ENCODE measurements around the gene CDC42EP5.
"Not testable (repeated sequence)": the region's sequence is repeated elsewhere in the genome, so short reads cannot be mapped to it uniquely, and the experiment has no call there.

Gene CDC42EP5

DNA sequence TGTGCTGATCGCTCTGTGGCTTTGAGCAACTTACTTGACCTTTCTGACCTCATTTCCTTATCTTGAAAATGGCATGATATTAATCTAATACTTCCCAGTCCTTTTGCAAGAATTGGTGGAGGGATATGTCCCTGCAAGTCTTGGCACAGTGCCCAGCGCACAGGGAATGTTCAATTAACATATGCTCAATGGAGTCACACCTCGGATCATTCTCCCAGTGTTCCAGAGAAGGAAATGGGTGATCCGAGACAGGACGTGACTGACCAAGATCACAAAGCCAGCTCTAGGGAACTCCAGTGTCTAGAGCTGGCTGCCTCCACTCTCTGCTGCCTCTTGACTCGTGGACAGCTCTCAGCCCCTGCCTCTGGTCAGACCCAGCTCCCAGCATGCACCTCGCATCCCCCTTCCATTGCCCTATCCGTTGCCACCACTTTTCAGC, 3.6 kb downstream of the CDC42EP5 start:
- Histone ChIP-seq H3K4me3 (IDR thresholded peaks at IDR 0.05; ENCODE audit: insufficient read depth, low read depth, low read length) (no peak overlapping the region), H3K36me3 (ENCODE audit: insufficient read depth) (no peaks in the 10 kb centered on the region), H3K9ac (no peak overlapping the region), H4K20me1 (ENCODE audit: insufficient read depth) (no peaks in the 10 kb centered on the region), H3K27me3 (ENCODE audit: insufficient read depth, low read depth) (peaks cover 57% of the 10 kb centered on the region), H3K4me1 (ENCODE audit: low read depth, poor library complexity, severe bottlenecking) (no peaks in the 10 kb centered on the region), H3K79me2 (ENCODE audit: insufficient read depth, low read depth) (no peaks in the 10 kb centered on the region), H2AFZ (ENCODE audit: low read depth) (no peak overlapping the region), H3K4me2 (no peak overlapping the region), H3K27ac (no peak overlapping the region)
- TF ChIP-seq, protein P1, sequence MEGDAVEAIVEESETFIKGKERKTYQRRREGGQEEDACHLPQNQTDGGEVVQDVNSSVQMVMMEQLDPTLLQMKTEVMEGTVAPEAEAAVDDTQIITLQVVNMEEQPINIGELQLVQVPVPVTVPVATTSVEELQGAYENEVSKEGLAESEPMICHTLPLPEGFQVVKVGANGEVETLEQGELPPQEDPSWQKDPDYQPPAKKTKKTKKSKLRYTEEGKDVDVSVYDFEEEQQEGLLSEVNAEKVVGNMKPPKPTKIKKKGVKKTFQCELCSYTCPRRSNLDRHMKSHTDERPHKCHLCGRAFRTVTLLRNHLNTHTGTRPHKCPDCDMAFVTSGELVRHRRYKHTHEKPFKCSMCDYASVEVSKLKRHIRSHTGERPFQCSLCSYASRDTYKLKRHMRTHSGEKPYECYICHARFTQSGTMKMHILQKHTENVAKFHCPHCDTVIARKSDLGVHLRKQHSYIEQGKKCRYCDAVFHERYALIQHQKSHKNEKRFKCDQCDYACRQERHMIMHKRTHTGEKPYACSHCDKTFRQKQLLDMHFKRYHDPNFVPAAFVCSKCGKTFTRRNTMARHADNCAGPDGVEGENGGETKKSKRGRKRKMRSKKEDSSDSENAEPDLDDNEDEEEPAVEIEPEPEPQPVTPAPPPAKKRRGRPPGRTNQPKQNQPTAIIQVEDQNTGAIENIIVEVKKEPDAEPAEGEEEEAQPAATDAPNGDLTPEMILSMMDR (conservative IDR thresholded peaks at IDR 0.05; ENCODE audit: low read depth, low read length), result no peak

DNA sequence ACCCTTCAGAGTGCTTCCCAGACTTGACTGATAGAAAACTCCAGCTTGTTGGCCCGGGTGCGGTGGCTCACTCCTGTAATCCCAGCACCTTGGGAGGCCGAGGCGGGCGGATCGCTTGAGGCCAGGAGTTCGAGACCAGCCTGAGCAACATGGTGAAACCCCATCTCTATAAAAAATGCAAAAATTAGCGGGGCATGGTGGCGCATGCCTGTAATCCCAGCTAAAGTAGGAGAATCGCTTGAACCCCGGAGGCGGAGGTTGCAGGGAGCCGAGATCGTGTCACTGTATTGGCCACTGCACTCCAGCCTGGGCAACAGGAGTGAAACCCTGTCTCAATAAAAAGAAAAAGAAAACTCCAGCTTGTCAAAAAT, 7.0 kb downstream of the CDC42EP5 start:
- H3K4me1 ChIP-seq (ENCODE audit: low read depth, poor library complexity, severe bottlenecking); H3K27ac ChIP-seq; H3K4me3 ChIP-seq (IDR thresholded peaks at IDR 0.05; ENCODE audit: insufficient read depth, low read depth, low read length); H3K36me3 ChIP-seq (ENCODE audit: insufficient read depth); H3K9ac ChIP-seq; H2AFZ ChIP-seq (ENCODE audit: low read depth); H3K4me2 ChIP-seq; H4K20me1 ChIP-seq (ENCODE audit: insufficient read depth): not testable (repeated sequence)
- Histone ChIP-seq H3K79me2 (ENCODE audit: insufficient read depth, low read depth) (peaks cover 18% of the 10 kb centered on the region; the same call in 1 of the 2 replicates), H3K27me3 (ENCODE audit: insufficient read depth, low read depth) (peaks cover 42% of the 10 kb centered on the region)

DNA sequence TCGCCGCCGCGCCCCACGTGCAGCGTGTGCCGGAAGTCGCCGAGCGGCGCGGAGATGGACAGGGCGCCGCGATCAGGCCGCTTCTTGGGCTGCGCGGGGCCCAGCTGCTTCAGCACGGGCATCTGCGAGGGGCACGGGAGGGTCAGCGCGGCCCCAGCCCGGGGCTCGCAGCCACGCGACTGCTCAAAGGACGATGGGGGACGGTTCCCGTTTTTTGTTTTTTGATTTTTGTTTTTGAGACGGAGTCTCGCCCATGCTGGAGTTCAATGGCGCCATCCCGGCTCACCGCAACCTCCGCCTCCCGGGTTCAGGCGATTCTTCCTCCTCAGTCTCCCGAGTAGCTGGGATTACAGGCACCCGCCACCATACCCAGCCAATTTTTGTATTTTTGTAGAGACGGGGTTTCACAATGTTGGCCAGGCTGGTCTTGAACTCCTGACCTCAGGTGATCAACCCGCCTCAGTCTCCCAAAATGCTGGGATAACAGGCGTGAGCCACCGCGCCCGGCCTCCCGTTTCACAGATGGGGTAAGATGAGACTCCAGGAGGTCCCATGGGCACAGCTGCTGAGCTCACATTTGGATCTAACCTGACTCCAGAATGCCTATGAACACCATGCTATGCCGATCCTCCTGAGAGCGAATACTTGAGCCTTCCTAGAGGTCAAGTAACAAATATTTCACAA, 7.5 kb downstream of the CDC42EP5 start:
- no peak overlapping the region for H2AFZ ChIP-seq (ENCODE audit: low read depth)
- H3K27ac ChIP-seq, result no peak overlapping the region
- no peak overlapping the region for H3K4me3 ChIP-seq (IDR thresholded peaks at IDR 0.05; ENCODE audit: insufficient read depth, low read depth, low read length)
- peaks cover 23% of the 10 kb centered on the region; the same call in 1 of the 2 replicates for H3K79me2 ChIP-seq (ENCODE audit: insufficient read depth, low read depth)
- TF ChIP-seq, protein P1 (conservative IDR thresholded peaks at IDR 0.05; ENCODE audit: low read depth, low read length), result no peak
- H3K36me3 ChIP-seq (ENCODE audit: insufficient read depth), result no peaks in the 10 kb centered on the region
- no peak overlapping the region for H3K4me2 ChIP-seq
- H3K9ac ChIP-seq, result no peak overlapping the region
- peaks cover 7% of the 10 kb centered on the region for H3K4me1 ChIP-seq (ENCODE audit: low read depth, poor library complexity, severe bottlenecking)
- peaks cover 37% of the 10 kb centered on the region for H3K27me3 ChIP-seq (ENCODE audit: insufficient read depth, low read depth)
- H4K20me1 ChIP-seq (ENCODE audit: insufficient read depth), result no peaks in the 10 kb centered on the region

DNA sequence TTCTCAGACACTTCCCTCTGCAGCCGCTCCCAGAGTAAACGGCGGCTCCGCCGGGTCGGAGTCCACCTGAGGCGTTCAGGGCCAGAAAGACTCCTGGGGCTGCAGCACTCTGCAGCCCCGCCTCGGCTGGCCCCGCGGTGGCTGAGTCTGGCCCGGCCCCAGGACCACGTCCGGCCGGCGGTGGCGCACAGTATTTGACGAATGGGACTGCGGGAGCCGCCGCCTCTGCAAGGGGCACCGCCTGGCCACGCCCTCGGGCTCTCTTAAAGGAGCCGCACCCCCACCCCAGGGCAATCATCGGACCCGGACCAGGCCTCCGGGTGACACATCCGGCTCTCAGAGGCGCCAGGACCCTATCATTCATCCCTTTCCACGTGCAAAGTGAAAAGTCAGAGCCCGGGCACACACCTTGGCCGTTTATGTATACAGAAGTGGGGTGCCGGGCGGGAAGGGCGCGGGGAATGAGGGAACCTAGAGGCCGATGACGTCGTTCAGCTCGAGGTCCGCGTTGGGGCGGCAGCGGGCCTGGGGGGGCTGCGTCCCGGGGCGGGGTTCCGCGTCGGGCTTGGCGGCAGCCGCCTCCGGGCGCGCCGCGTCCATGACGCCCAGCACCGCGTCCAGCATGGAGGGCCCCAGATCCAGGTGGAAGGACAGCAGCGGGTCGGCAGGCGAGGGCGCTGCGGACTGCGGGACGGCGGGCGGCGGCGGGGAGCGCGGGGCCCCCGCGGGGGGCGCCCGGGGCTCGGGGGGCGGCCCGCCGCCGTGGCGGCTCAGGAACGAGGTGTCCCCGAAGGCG, 8.3 kb downstream of the CDC42EP5 start:
- Histone ChIP-seq H3K79me2 (ENCODE audit: insufficient read depth, low read depth) (peaks cover 23% of the 10 kb centered on the region; the same call in 1 of the 2 replicates), H3K36me3 (ENCODE audit: insufficient read depth) (no peaks in the 10 kb centered on the region), H3K4me1 (ENCODE audit: low read depth, poor library complexity, severe bottlenecking) (peaks cover 7% of the 10 kb centered on the region), H4K20me1 (ENCODE audit: insufficient read depth) (no peaks in the 10 kb centered on the region), H2AFZ (ENCODE audit: low read depth) (peak overlapping the region; percentile 84), H3K4me3 (IDR thresholded peaks at IDR 0.05; ENCODE audit: insufficient read depth, low read depth, low read length) (no peak overlapping the region), H3K9ac (no peak overlapping the region; the same call in 1 of the 2 replicates), H3K27ac (peak overlapping the region; percentile 95), H3K4me2 (peak overlapping the region; percentile 82; the same call in 1 of the 2 replicates), H3K27me3 (ENCODE audit: insufficient read depth, low read depth) (peaks cover 30% of the 10 kb centered on the region)
- TF ChIP-seq, protein P1 (conservative IDR thresholded peaks at IDR 0.05; ENCODE audit: low read depth, low read length), result no peak
